CD4-positive, alpha-beta T cell treated with Interleukin-12 subunit alpha and Interleukin-12 subunit beta, for 1 hour (primary cell): ENCODE measurements around the gene CEMIP2.

Experiments
- DNase-seq: peaks from one replicate; pipeline ENCODE4 v3.0.0-alpha.2; 2020

The CEMIP2 gene

GRCh38 chr9:71637375-71637774, 130.9 kb downstream of the CEMIP2 start:
- DNase-seq: no peak

GRCh38 chr9:71636143-71636839, 132.0 kb downstream of the CEMIP2 start:
- no peak for DNase-seq

- DNase-seq: no peak
Observed at GRCh38 chr9:71634752-71635151, 133.6 kb downstream of the CEMIP2 start.
